NCI-H1417 (cell line): ENCODE results near the gene PLA2G6.

Source experiments
- DNase-seq, 3 experiments: peaks; one replicate each; lab custom pipeline; 2025; lab: John Stamatoyannopoulos, UW

The PLA2G6 gene, protein sequence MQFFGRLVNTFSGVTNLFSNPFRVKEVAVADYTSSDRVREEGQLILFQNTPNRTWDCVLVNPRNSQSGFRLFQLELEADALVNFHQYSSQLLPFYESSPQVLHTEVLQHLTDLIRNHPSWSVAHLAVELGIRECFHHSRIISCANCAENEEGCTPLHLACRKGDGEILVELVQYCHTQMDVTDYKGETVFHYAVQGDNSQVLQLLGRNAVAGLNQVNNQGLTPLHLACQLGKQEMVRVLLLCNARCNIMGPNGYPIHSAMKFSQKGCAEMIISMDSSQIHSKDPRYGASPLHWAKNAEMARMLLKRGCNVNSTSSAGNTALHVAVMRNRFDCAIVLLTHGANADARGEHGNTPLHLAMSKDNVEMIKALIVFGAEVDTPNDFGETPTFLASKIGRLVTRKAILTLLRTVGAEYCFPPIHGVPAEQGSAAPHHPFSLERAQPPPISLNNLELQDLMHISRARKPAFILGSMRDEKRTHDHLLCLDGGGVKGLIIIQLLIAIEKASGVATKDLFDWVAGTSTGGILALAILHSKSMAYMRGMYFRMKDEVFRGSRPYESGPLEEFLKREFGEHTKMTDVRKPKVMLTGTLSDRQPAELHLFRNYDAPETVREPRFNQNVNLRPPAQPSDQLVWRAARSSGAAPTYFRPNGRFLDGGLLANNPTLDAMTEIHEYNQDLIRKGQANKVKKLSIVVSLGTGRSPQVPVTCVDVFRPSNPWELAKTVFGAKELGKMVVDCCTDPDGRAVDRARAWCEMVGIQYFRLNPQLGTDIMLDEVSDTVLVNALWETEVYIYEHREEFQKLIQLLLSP

DNA sequence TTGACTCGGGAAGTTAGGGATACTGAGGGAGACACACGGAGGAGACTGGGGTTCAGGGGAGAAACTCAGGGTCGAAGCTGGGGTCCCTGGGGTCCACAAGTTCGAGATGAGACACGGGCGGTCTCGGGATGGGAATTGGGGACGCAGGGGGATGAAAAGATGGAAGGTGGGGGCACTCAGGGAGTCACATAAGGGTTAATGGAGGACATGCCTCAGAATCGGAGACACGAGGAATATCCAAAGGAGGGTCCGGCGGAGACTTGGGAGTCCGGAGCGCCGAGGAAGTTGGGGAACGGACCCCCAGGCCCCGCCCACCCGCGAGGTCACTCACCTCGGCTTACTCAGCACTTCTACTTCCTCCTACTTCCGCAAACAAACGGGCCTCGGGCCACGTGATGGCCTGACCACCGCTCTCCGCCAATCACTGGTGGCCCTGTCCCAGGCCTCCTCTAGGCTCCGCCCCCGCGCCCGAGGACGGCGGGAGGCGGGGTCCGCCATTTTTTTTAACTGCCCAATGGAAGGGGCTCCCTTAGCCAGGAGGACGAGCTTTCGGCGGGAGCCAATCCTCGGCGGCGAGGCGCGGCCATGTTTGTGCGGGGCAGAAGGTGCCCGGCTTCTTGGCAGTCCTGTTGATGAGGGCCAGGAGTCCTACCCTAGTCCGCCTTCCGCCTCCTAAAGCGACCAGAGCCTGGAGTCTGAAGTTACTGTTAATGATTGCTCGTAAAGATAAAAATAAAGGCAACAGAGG, at the start of gene PLA2G6:
TSS of gene PLA2G6 (minus strand) at position 378 of the 748 bp plus-strand sequence. CDS start 12,404 bp downstream, outside the sequence.
- peak; percentile 96 to 98 (median 96) for DNase-seq

DNA sequence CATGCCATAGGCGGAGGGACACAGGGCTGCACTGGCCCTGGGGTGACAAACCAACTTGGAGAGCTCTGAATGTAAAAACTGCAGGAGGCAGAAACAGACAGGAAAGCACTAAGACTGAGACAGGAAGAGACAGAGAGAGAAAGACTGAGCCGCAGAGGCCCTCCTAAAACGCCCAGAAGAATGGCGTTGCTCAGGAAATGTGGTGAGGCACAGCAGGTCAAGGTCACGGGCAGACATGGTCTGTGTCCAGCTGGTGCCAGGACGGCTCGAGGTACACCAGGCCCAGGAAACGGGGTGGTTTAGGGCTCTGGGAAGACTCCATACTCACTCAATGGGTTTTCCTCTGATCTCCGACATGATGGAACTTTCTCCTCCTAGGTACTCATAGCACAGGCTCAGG, 49.3 kb upstream of the PLA2G6 start:
- no peak for DNase-seq

DNA sequence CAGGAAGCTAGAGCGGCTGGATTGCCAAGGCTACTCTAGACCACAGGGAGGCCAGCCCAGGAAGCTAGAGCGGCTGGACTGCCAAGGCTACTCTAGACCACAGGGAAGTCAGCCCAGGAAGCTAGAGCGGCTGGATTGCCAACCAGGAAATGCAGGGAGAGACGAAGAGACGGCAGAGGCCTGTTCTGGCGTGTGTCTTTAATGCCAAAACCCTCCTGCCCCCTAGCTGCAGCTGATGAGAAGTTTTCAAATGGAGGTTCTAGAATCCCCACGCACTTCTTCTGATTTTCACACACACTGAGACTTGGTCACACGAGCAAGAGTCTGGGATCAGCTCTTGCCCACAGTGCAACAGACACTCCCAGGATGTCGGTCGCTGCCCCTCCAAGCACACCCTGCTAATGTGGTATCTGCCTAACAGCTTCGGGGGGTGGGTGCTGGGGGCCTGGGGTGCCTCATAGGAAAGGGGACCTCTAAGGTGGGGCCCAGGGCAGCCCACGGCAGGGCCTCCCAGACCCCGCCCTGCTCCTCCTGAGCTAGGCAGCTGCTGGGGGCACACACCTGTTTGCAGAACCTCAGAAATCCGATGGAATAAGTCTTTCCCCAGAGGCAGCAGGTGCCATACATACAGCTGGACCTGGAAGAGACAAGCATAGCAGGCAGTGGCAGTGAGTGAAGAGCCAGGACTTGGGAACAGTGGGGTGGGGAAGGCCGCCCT, 48.6 kb upstream of the PLA2G6 start:
- DNase-seq = no peak

DNA sequence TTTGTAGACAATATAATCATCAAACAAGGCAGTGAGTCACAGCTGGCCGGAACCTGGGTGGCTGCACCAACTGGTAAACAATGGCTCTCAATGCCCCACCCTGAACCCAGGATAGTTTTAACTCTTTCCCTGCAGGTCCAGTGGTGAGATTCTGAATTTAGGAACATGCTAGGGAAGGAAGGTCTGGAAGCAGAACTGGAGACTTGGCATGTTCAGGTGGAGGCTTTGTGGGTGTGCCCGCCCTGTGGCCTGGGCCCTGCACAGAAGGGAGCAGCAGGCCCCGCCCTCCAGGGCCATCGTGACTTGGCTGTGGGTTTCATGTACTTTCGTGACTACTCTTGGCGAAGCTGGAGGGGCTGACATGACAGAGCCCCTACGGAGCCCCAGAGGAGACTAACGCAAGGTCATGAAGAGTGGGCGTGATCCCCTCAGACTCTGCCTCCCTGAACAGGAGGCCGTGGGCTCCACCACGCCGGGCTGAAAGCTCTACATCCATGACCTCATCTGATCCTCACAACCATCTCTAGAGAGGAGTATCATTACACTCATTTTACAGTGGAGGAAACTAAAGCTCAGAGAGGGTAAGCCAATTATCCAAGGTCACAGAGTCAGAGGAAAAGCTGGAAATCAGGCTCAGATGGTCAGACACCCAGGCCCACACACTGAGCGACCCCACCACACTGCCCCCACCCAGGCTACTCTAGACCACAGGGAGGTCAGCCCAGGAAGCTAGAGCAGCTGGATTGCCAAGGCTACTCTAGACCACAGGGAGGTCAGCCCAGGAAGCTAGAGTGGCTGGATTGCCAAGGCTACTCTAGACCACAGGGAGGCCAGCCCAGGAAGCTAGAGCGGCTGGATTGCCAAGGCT, 47.5 kb upstream of the PLA2G6 start:
- peak in 2 of 3 experiments; percentile 17 to 48 for DNase-seq

DNA sequence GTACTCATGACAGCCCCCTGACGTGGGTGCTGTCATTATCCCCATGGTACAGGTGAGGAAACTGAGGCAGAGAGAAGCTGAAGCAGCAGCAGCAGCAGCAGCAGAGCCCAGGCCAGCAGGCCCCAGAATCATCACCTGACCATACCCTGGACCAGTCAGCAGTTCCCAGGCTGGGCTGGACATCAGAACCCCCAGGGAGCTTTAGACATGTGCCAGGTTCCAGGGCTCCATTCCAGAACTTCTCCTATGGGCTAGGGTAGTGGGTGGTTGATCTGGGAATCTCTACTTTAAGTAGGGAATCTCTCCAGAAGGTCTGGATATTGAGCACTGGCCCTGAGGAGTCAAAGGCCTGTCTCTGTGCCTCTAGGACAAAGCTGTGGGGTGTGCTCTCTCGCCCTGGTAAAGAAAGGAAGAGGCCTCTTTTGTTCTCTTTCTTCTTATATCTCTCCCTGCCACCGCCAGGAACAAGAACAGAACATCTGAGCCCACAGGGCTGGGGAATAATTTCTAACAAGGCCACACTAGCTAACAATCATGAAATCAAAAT, 46.8 kb upstream of the PLA2G6 start:
- no peak for DNase-seq

DNA sequence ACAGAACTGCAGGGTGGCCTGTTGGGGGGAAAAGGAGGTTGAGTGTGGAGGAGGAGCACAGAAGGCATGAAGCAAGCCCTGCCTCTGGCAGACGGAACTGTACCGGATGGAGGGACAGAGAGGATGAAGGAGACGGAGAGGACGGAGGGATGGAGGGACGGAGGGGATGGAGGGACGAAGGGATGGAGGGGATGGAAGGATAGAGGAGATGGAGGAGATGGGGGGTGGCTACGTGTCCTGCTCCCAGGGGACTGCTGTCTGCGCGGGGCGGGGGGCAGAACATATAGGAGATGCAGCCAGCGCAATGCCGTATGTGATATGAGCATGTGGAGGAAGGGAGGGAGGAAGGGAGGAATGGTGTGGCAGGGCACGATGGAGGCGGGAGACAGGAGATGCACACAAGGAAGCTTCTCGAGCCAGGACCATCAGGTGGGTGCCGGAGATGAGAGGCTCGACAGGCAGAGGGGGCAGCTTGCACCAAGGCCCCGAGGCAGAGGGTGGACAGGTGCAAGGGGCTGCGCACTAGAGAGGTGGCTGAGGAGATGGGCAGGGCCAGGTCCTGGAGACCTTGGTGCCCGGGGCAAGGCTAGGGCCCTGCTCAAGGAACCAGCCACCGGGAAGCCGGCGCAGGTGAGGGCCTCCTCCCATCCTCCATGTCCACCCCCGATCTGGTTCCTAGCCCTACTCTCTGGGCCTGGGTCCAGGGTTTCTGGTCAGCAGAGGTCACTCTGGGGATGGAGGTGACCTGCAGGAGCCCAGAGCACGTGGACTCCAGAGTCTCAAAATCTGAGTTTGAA, 45.4 kb upstream of the PLA2G6 start:
- DNase-seq = no peak

DNA sequence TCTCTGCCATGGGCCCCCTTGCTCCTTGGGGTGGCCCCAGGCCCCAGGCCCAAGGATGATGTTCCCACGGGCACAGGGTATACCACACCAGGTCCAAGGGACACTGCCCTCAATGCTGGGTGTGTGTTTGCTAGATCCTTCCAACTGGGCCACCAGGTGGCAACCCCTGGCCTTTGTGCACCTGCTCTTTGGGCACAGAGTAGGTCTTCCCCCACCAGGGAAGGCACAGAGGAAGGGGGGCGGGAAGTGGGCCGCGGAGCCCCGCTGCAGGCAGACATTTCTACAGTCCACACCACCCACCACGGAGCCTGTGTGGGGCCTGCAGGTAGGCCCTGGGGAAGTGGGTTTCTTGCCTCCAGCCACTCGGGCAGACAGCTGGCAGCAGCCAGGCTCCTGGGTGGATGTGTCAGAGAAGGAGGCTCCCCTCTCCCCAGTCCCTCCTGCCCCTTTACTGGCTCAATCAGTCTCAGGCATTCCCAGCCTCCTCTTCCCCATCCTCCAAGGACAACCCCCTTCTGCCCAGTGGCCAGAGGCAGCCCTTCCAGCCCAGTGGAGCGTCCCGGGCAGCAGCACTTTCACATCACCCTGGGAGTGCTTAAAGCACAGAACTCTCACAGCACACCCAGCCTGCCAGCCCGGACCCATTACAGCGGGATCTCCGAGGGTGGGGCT, 41.8 kb upstream of the PLA2G6 start:
- peak in 1 of 3 experiments; percentile 5 for DNase-seq

DNA sequence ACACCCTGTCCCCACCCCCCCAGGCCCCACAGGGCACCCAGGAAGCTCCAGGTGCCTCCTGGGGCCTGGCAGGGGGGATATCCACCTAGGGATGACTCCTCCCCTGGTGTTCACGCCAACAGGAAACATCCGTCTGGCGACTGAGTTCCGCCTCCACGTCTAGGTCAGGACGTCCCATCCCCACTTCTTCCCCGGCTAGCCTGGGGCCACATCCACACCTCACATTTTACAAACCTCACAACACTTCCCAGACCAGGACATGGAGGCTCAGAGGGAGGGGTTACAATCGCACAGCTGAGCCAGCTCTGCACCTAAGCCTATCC, 41.1 kb upstream of the PLA2G6 start:
- no peak for DNase-seq

DNA sequence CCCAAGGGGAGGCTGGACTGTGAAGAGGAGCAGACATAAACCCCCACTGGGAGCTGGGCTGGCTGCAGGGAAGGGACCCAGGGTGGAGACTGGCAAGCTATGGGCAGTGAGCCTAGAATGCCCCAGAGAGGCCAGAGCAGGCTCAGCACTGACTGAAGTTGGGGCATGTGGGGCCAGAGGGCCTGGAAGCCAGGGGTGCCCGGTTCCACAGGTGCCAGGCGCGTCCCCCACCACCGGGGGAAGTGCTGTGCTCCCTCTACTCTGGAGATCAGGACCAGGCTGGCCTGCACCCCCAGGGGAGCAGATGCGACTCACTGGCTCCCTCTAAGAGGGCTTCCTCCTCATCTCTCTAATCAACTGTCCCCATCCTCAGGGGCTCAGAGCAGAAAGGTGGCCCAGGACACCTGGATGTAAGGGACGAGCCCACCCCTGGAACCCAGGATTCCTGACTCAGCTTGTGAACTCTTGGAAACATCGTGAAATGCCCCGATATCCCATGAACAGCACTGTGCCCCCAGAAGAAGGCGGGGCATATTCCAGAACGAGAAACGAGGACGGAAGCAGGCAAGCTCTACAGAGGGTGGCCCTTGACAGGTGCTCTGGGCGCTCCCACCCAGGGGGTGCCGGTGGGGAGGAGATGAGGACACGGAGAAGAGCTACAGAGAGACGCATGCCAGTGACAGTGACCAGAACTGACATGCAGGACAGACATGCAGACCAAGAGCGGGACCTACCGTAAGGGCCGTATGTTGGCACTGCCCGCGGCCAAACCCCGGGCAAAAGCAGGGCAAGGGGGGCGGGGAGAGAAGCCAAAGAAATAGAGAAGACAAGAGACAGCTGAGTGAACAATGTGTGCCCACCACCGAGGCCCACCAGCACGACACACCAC, 40.5 kb upstream of the PLA2G6 start:
- no peak for DNase-seq

DNA sequence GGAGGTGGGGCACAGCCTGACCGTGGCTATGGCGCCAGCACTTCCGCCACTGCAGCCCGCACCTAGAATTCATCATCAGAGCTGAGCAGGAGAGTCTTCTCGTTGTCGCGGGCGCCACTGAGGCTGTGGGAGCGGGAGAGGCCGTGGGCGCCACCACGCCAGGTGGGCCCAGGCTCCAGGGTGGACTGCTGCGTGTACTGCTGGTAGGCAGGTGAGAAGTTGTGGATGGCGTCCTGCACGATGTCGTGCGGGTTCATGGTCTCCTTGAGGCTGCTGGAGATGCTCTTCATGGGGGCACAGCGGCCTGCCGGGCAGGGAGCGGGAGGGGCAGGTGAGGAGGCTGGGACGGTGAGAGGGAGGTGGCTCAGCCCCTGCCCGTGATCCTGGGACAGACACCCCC, 39.8 kb upstream of the PLA2G6 start:
- DNase-seq = no peak

DNA sequence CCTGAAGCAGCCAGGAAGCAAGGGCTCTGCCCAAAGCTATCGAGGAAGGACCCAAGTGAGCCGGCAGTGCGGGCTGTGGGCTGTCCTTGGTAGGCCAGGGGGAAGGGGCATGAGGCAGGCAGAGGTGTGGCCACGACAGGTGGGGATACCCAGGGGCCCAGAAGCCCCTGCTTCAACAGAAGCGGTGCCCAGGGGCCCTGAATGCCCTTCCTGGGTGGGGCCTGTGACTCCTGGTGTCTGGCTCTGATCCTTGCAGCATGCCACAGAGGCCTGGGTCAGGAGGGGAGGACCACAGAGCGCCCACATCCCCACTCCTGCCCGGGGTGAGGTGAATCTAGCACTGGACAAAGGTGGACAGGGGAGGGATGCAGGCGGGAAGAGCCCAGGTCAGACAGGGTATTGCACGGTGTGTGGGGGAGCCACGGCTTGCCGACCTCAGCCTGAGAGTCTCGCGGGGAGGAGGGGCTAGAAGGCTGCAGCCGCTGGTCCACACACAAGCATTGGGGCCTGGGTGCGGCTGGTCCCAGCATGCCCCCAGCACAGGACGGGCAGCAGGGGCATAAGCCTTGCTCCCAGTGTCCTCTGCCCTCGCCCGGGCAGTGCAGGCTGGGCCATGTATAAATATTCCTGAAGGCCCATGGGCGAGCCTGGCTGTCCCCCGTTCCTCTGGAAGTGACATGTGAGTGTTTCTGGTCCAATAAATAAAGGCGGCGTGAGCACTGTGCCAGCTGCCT, 39.2 kb upstream of the PLA2G6 start:
- no peak for DNase-seq

DNA sequence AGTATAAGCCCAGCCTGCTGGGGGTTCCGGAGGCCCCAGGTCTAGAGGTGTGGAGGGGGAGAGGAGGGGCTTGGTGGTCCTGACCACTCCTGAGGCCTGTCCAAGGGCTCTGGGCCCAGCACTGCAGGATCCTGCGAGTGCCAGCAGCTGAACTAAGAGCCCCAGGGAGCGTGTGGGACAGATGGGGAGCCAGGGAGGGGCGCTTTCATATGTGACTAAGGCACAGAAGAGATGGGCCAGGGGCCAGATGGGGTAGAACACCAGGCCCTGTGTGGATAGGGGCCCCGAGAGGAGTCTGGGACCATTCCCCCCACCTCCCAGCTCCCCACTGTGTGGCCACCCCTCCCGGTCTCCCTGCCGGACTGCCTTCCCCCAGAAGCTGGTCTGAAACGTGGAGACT, 38.5 kb upstream of the PLA2G6 start:
- DNase-seq = no peak

DNA sequence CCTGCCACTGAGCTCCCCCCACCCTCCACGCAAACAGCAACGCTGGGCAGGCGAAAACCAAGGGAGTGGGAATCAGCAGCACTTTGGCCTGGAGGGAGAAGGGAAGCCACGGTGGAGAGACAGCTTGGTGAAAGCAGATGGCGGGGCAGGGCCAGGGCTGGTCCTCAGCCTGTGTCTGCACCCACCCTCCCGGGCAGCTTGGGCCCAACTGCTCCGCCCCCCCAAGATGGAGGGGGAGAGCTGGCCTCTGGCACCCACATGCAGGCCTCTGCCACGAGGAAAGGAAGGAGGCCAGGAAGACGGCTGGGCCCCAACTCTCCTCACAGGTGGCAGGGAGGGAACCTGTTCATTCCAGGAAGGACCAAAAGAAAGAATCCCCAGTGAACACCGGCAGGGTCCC, 38.0 kb upstream of the PLA2G6 start:
- no peak for DNase-seq

DNA sequence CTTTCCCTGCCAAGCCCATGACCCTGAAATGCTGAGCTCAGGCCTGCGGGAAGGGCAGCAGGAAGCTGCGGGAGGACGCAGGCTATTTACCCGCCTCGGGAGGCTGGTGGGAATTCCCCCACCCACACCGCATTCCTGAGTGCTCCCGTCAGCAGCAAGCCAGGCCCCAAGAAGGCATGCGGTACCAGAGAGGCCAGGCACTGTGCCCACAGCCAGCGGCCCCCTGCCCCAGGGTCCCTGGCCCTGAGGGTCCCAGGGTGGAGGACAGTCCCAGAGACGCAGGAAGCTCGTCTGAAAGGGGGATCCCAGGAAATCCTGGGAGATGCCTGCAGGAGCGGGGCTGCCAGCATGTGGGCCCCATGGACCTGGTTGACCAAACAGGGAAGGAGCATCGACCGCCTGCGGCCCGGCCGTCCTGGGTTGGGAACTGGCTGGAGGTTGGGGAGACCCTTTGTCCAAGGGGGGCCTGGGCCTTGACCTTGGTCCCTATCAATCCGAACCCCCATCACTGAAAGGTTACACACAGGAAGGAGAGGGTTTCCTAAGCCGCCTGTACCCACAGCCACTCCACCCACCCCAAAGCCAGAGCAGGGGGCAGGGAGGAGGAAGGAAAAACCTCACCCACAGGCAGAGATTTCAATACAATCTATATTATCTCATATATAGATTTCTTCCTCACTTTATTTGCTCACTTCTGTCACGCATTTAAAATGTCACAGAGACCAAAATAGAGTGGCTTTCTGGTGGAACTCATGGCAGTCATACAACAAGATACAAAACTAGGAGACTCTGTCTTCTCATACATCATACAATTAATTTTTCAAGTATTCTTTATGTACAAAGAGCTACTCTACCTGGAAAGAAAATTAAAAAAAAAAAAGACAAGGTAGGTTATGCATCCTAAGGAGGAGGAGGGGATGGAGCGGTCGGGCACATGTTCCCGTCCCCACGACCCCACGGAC, 37.3 kb upstream of the PLA2G6 start:
- no peak for DNase-seq

DNA sequence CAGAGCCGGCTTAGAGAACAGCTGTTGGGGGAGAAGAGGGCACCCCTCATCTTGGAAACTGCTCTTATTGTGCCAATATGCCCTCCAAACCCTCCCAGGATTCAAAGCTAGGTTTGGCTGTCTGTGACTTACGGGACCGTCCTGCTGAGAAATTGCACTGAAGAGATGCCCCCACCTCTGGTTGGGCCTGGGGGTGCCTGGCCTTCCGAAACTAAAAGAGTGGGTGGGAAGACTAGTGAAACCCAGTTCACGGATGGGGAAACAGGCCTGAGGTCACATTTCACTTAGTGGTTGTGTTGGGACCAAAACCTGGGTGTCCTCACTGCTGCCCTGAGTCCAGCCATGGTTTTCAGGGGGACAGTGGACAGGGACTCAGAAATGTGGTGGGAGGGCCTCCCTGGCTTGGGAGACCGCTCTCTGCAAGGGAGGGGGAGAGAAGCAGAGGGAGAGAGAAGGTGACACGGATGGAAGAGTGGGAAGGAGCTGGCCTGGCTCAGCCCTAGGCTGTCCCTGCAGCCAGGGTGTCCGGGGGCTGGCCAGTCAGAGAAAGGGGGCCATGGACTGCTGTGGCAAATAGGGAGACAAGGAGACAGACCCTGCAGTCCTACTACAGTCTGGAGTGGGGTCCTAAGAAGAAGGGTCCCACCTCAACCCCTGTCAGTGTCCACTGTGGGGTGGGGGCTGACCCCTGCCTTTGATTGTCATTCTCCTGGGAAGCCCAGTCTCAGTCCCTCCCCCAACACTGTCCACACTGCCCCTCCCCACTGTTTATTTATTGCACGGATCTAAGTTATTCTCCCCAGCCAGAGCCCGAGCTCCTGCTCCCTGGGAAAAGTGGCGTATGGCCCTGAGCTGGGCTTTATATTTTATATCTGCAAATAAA, 33.8 kb upstream of the PLA2G6 start:
- DNase-seq = no peak
